ENCODE measurements around the gene PAF1.

PAF1 gene

DNA sequence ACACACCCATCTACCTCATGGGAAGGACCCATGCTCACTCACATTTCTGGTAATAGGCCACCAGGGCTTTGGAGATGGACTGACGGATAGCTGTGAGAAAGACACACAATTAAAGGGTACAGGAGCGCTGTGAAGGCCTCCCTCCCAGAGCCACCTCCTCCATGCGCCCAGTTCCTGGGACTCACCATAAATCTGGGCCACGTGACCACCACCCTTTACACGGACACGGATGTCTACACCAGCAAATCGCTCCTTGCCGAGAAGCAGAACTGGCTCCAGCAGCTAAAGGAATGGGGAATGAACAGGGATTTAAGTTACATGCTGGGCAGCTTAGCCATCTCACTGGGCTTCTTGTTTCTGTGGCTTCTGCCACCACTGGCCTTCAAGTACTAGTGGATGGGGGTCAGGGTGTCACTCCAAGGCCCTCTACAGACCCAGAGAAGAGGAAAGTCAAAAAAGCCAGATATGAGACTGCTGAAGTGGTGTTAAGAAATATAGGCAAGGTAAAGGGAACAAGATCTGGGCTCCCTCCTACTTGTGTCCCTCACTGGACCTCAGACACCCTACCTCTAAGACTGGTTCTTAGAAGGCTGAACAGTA lies 42.7 kb upstream of the PAF1 start:
- in situ Hi-C loops (cut with MboI; ENCODE audit: low pct_unique_long_range_greater_than_20kb, low sequenced_read_pairs, unreplicated experiment): loop anchor here (10.0 kb wide), 1 partner anchor 101 kb away; the partner anchor contains the start of gene EID2B
- TF ChIP-seq, protein P1, sequence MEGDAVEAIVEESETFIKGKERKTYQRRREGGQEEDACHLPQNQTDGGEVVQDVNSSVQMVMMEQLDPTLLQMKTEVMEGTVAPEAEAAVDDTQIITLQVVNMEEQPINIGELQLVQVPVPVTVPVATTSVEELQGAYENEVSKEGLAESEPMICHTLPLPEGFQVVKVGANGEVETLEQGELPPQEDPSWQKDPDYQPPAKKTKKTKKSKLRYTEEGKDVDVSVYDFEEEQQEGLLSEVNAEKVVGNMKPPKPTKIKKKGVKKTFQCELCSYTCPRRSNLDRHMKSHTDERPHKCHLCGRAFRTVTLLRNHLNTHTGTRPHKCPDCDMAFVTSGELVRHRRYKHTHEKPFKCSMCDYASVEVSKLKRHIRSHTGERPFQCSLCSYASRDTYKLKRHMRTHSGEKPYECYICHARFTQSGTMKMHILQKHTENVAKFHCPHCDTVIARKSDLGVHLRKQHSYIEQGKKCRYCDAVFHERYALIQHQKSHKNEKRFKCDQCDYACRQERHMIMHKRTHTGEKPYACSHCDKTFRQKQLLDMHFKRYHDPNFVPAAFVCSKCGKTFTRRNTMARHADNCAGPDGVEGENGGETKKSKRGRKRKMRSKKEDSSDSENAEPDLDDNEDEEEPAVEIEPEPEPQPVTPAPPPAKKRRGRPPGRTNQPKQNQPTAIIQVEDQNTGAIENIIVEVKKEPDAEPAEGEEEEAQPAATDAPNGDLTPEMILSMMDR (IDR thresholded peaks at IDR 0.05; ENCODE audit: extremely low read depth, insufficient read depth, missing control alignments): no peak
- no peak for DNase-seq (ENCODE audit: low spot score)

DNA sequence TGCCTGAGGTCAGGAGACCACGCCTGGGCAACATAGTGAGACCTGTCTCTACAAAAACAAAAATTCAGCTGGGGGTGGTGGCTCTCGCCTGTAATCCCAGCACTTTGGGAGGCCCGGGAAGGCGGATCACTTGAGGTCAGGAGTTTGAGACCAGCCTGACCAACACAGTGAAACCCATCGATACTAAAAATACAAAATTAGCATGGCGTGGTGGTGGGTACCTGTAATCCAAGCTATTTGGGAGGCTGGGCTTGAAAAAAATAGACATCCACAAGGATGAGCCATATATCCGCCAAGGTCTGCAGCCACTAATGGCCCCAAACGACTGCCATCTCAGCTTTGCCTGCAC lies 41.7 kb upstream of the PAF1 start:
- TF ChIP-seq, protein P1 (IDR thresholded peaks at IDR 0.05; ENCODE audit: extremely low read depth, insufficient read depth, missing control alignments): no peak
- in situ Hi-C loops (cut with MboI; ENCODE audit: low pct_unique_long_range_greater_than_20kb, low sequenced_read_pairs, unreplicated experiment): loop anchor here (10.0 kb wide), 1 partner anchor 102 kb away; the partner anchor contains the start of gene EID2B
- no peak for DNase-seq (ENCODE audit: low spot score)

DNA sequence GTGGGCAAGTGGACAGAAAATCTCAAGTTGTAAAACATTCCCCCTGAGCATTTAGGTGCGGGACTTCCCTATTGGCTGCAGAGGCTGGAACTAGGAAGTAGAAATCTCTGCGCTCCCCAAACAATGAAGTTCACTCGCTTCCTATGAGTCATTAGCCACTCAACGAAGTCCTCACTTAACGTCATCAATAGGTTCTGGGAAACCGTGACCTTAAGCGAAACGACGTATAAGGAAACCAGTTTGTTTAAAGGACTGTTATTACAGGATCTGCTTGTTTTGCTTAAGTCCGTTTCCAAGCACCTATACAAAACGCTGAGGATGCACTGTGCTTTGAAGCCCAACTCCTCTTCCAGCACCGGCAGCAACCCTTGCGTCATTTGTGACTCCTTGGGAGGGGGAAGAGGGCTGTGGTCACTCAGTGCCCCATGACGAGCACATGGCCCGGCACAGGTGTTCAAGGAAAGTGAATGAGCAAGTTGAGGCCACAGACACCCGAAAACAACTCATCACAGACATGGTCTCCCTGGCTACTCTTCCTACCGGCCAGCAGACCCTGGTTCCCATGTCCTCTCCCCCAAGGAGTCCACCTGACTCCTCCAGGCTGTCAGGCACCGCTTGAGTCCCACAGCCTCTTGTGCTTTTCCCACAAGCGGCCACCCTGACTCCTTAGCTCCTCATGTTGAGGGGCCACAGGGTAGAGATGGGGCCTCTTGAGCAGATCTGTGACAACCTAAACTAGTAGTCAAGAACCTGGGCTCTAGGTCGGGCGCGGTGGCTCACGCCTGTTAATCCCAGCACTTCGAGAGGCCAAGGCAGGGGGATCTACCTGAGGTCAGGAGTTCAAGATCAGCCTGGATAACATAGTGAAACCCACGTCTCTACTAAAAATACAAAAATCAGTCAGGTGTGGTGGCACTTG lies 40.0 kb upstream of the PAF1 start:
- in situ Hi-C loops (cut with MboI; ENCODE audit: low pct_unique_long_range_greater_than_20kb, low sequenced_read_pairs, unreplicated experiment): loop anchor here (10.0 kb wide), 1 partner anchor 104 kb away; the partner anchor contains the start of gene EID2B
- DNase-seq (ENCODE audit: low spot score): peak; percentile 42
- TF ChIP-seq, protein P1 (IDR thresholded peaks at IDR 0.05; ENCODE audit: extremely low read depth, insufficient read depth, missing control alignments): no peak

DNA sequence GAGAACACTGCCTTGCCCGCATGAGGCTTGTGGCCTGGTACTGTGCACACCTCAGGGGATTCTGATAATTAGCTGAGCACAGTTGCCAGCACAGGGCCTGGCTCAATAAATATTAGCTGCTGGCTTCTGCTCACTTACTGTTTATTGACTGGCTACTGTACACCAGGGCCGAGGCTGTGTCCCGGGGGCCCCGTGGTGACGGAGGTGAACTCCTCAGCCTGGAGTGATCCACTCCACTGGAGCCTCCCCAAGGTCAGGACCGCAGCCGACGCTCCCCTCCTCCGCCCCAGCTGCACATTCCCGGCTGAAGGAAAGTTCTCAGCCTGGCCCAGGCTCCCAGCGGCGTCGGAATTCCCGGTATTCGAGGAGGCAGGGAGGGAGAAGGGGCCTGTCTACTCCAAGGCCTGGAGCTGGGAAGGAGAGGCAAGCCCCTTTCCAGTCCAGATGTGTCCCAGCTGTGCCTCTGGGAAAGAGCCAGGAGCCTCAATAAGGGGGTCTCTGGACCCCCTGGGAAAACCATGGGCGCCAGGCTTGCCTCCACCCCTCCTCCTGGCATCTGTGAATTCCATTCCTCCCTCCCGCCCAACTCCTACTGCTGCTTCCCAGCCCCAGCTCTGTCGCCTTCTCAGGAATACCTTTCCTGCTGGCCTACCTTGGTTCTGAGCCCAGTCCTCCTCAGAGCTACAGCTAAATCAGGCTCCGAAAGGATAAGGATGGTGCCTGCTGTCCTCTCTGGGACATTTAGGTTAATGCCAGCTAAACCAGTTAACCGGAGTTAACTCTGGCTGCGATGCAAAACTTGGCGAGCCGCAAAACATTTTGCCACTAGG lies 37.6 kb upstream of the PAF1 start:
- TF ChIP-seq, protein P1 (IDR thresholded peaks at IDR 0.05; ENCODE audit: extremely low read depth, insufficient read depth, missing control alignments): no peak
- in situ Hi-C loops (cut with MboI; ENCODE audit: low pct_unique_long_range_greater_than_20kb, low sequenced_read_pairs, unreplicated experiment): no loop called here
- no peak for DNase-seq (ENCODE audit: low spot score)

DNA sequence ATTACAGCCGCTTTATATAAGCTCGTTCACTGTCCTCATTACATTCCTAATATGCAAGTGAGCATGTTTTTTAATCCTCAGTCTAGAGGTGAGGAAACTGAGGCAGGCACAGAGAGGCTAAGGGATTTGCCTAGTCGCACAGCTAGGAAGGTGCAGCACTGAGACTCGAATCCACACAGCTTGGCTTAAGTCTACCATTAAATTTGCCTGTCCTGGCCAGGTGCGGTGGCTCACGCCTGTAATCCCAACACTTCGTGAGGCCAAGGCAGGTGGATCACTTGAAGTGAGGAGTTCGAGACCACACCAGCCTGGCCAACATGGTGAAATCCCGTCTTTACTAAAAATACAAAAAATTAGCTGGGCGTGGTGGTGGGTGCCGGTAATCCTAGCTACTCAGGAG lies 36.8 kb upstream of the PAF1 start:
- DNase-seq (ENCODE audit: low spot score): no peak
- TF ChIP-seq, protein P1 (IDR thresholded peaks at IDR 0.05; ENCODE audit: extremely low read depth, insufficient read depth, missing control alignments): no peak
- in situ Hi-C loops (cut with MboI; ENCODE audit: low pct_unique_long_range_greater_than_20kb, low sequenced_read_pairs, unreplicated experiment): no loop called here

DNA sequence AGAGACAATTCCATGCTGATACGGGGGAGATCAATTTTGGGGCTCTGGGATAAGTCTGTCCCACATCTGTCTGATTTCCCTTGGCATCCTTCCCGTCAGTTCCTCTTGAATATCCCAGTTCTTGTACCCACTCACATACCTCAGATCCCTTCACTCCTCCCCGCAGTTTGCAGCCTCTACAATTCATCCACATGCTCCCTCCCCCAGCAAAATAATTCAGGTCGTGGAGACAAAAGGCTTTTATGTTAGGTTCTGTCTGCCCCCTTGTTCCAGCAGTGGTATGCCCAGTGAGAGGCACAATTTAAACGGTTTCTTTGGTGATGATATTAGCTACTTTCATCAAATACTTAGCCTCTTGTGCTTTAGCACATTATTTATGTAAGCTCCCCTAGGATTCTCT lies 35.3 kb upstream of the PAF1 start:
- TF ChIP-seq, protein P1 (IDR thresholded peaks at IDR 0.05; ENCODE audit: extremely low read depth, insufficient read depth, missing control alignments): no peak
- in situ Hi-C loops (cut with MboI; ENCODE audit: low pct_unique_long_range_greater_than_20kb, low sequenced_read_pairs, unreplicated experiment): no loop called here

More for the DNA sequence above, 35.3 kb upstream of the PAF1 start:
- DNase-seq (ENCODE audit: low spot score): no peak

Data from GM13977 (cell line).